Sigmoid colon (tissue), 7 donors: ENCODE data around the gene CADM2. TPM values are rescaled to one million over a fixed set of nuclear protein-coding genes. Genes with fewer than 3 reads are reported as not detected.

Source experiments
- DNase-seq: peaks from one replicate; pipeline ENCODE4 v3.0.0-alpha.2; 2019
- H3K27ac ChIP-seq, 4 donors: fragments of 200-600 bp; sonication (generic); one replicate each; pipeline ENCODE4 v1.5.1; 2016 to 2019; ENCODE audit warnings: mild to moderate bottlenecking in 1 of 4
- H3K27me3 ChIP-seq, 3 donors: fragments of 200-600 bp; sonication (generic); one replicate each; pipeline ENCODE4 v1.5.1; 2019; ENCODE audit warnings: mild to moderate bottlenecking in 1 of 3
- H3K36me3 ChIP-seq, 4 donors: fragments of 200-600 bp; sonication (generic); one replicate each; pipeline ENCODE4 v1.5.1; 2016 to 2019
- H3K4me1 ChIP-seq, 4 donors: fragments of 200-600 bp; sonication (generic); one replicate each; pipeline ENCODE4 v1.5.1; 2017 to 2019
- H3K4me3 ChIP-seq, 4 donors: fragments of 200-600 bp; sonication (generic); one replicate each; pipeline ENCODE4 v1.5.1; 2017 to 2019; ENCODE audit warnings: mild to moderate bottlenecking in 2 of 4, moderate library complexity in 1 of 4
- H3K9me3 ChIP-seq, 4 donors: fragments of 200-600 bp in 3 of 4; sonication (generic) in 3 of 4; one replicate each; pipeline versions ENCODE4 v1.5.1 to v1.6.1; 2013 to 2019
- CTCF ChIP-seq, 4 experiments: fragments of 450-650 bp in 3 of 4; fragments of 200-600 bp in 1 of 4; IDR thresholded peaks; one replicate each; pipeline ENCODE4 v1.5.1; 2016 to 2019; ENCODE audit warnings: antibody characterized with exemption in 4 of 4, mild to moderate bottlenecking in 3 of 4, moderate library complexity in 2 of 4
- EP300 ChIP-seq, 4 donors: sonication (generic); formaldehyde crosslinking; IDR thresholded peaks; one replicate each; pipeline ENCODE4 v1.6.1; 2017; ENCODE audit warnings: antibody characterized with exemption in 4 of 4
- POLR2A ChIP-seq, 2 donors: fragments of 450-650 bp; IDR thresholded peaks; one replicate each; pipeline ENCODE4 v1.6.1; 2016; ENCODE audit warnings: antibody characterized with exemption in 2 of 2, mild to moderate bottlenecking in 2 of 2, moderate library complexity in 2 of 2
- POLR2AphosphoS5 ChIP-seq, 4 donors: sonication (generic); formaldehyde crosslinking; IDR thresholded peaks; one replicate each; pipeline ENCODE4 v1.6.1; 2017; ENCODE audit warnings: antibody characterized with exemption in 4 of 4
- WGBS, 2 donors: extraction: QIAGEN DNeasy Blood & Tissue Kit; methylation state at CpG; one replicate each; pipeline ENCODE4 v1.1.7; 2013; 5-methylcytosine and 5-hydroxymethylcytosine counted together
- intact Hi-C: fragments of 100-400 bp; cut with DNase I; formaldehyde crosslinking; loops from one replicate; pipeline ENCODE4 v1.15.1; 2023
- polyA plus RNA-seq, 3 donors: library from polyadenylated mRNA; stranded (reverse); fragments of 200-250 nt; gene quantifications; one replicate each; pipeline ENCODE4 v1.2.3, GENCODE V29; 2013
- total RNA-seq, 4 donors: library from RNA; depleted of rRNA; stranded (reverse); fragments of >200 nt; gene quantifications; one replicate each; pipeline ENCODE4 v1.1.0, GENCODE V29; 2016
- donor health status: healthy with polysubstance abuse.
- donor health status: Bipolar disorder and iron deficiency.
- donor health status: healthy.

Gene CADM2
- total and polyA plus RNA-seq, 7 donors: 0.46 to 22.8 (median 12.8) TPM

GRCh38 chr3:85297291-85297690 is 338.5 kb downstream of the CADM2 start:
- no peak for DNase-seq
- H3K27ac ChIP-seq: no peak overlapping the region
- no peaks in the 10 kb centered on the region for H3K4me1 ChIP-seq
- H3K9me3 ChIP-seq: no peaks in the 10 kb centered on the region
- intact Hi-C loops: no loop called here
- no peak for TF ChIP-seq EP300 (IDR thresholded peaks at IDR 0.05)
- TF ChIP-seq POLR2A (IDR thresholded peaks at IDR 0.05): no peak
- no peak for TF ChIP-seq CTCF (IDR thresholded peaks at IDR 0.05)
- no peak for TF ChIP-seq POLR2AphosphoS5 (IDR thresholded peaks at IDR 0.05)
- H3K27me3 ChIP-seq: no peaks in the 10 kb centered on the region
- no peaks in the 10 kb centered on the region for H3K36me3 ChIP-seq
- no peak overlapping the region for H3K4me3 ChIP-seq

GRCh38 chr3:85298032-85298431 is 339.2 kb downstream of the CADM2 start:
- Histone ChIP-seq H3K4me1 (no peaks in the 10 kb centered on the region), H3K27ac (no peak overlapping the region), H3K36me3 (no peaks in the 10 kb centered on the region), H3K27me3 (no peaks in the 10 kb centered on the region), H3K4me3 (no peak overlapping the region), H3K9me3 (no peaks in the 10 kb centered on the region)
- TF ChIP-seq CTCF (IDR thresholded peaks at IDR 0.05) (no peak), POLR2AphosphoS5 (IDR thresholded peaks at IDR 0.05) (no peak), EP300 (IDR thresholded peaks at IDR 0.05) (no peak), POLR2A (IDR thresholded peaks at IDR 0.05) (no peak)
- 44 to 60% methylated on average over 1 of the region's 1 CpG for WGBS, 2 donors
- intact Hi-C loops: no loop called here
- no peak for DNase-seq

GRCh38 chr3:85303156-85303555 is 344.4 kb downstream of the CADM2 start:
- DNase-seq: no peak
- H3K4me1 ChIP-seq: no peaks in the 10 kb centered on the region
- 68 to 83% methylated on average over 4 of the region's 4 CpGs for WGBS, 2 donors
- TF ChIP-seq POLR2AphosphoS5 (IDR thresholded peaks at IDR 0.05) (no peak), CTCF (IDR thresholded peaks at IDR 0.05) (no peak)
- H3K36me3 ChIP-seq: no peaks in the 10 kb centered on the region
- H3K27me3 ChIP-seq: no peaks in the 10 kb centered on the region
- no peak overlapping the region for H3K4me3 ChIP-seq
- H3K27ac ChIP-seq: no peak overlapping the region
- H3K9me3 ChIP-seq: no peaks in the 10 kb centered on the region
- intact Hi-C loops: no loop called here

GRCh38 chr3:85304360-85304964 is 345.7 kb downstream of the CADM2 start:
- no peaks in the 10 kb centered on the region for H3K9me3 ChIP-seq
- no peak overlapping the region for H3K27ac ChIP-seq
- no peaks in the 10 kb centered on the region for H3K4me1 ChIP-seq
- H3K4me3 ChIP-seq: no peak overlapping the region
- TF ChIP-seq POLR2A (IDR thresholded peaks at IDR 0.05) (no peak), EP300 (IDR thresholded peaks at IDR 0.05) (no peak), CTCF (IDR thresholded peaks at IDR 0.05) (peak in 1 of 4 experiments; percentile 16)
- DNase-seq: no peak
- intact Hi-C loops: no loop called here
- WGBS, 2 donors: 20 to 47% methylated on average over 3 of the region's 3 CpGs
- no peaks in the 10 kb centered on the region for H3K27me3 ChIP-seq
- H3K36me3 ChIP-seq: no peaks in the 10 kb centered on the region

GRCh38 chr3:85312331-85312730 is 353.5 kb downstream of the CADM2 start:
- Histone ChIP-seq H3K27ac (no peak overlapping the region), H3K27me3 (no peaks in the 10 kb centered on the region), H3K9me3 (no peaks in the 10 kb centered on the region), H3K4me3 (no peak overlapping the region), H3K4me1 (no peaks in the 10 kb centered on the region), H3K36me3 (no peaks in the 10 kb centered on the region)
- DNase-seq: no peak
- intact Hi-C loops: no loop called here
- no peak for TF ChIP-seq EP300 (IDR thresholded peaks at IDR 0.05)
- no peak for TF ChIP-seq POLR2A (IDR thresholded peaks at IDR 0.05)
- no peak for TF ChIP-seq CTCF (IDR thresholded peaks at IDR 0.05)
- WGBS, 2 donors: 89 to 92% methylated on average over 3 of the region's 3 CpGs
